HepG2 (cell line): Measurements from ENCODE around the gene GPN2. TPM values are rescaled to one million over a fixed set of nuclear protein-coding genes. Genes with fewer than 3 reads are reported as not detected.

Experiments
- ADNP ChIP-seq: sonication (generic); formaldehyde crosslinking; IDR thresholded peaks from 2 replicates; pipeline ENCODE4 v1.4.0; 2020; ENCODE audit warnings: missing genetic modification reagents
- CBX1 ChIP-seq: IDR thresholded peaks from one replicate; pipeline ENCODE4 v1.6.1; 2016; ENCODE audit warnings: antibody characterized with exemption, low read depth
- DNMT3B ChIP-seq: conservative IDR thresholded peaks from 2 replicates; pipeline ENCODE4 v1.6.1; 2016; ENCODE audit warnings: missing biosample characterization, control low read depth
- GZF1 ChIP-seq: sonication (generic); formaldehyde crosslinking; IDR thresholded peaks from 2 replicates; pipeline ENCODE4 v1.5.1; 2020; ENCODE audit warnings: mild to moderate bottlenecking, missing genetic modification reagents
- ISX ChIP-seq: sonication (generic); formaldehyde crosslinking; conservative IDR thresholded peaks from 2 replicates; pipeline ENCODE4 v1.5.0; 2020; ENCODE audit warnings: missing genetic modification reagents
- KLF11 ChIP-seq: IDR thresholded peaks from 2 replicates; pipeline ENCODE4 v1.6.1; 2016; ENCODE audit warnings: missing compliant biosample characterization
- KLF15 ChIP-seq: sonication (generic); formaldehyde crosslinking; IDR thresholded peaks from 2 replicates; pipeline ENCODE4 v1.8.1; 2023; ENCODE audit warnings: borderline replicate concordance, mild to moderate bottlenecking, inconsistent platforms, missing genetic modification reagents, mixed read lengths
- KLF6 ChIP-seq: IDR thresholded peaks from 2 replicates; pipeline ENCODE4 v1.8.0; 2016; ENCODE audit warnings: missing biosample characterization, missing genetic modification reagents
- NPAS2 ChIP-seq: sonication (generic); formaldehyde crosslinking; IDR thresholded peaks from 2 replicates; pipeline ENCODE4 v1.8.0; 2022; ENCODE audit warnings: mild to moderate bottlenecking, missing genetic modification reagents, borderline replicate concordance
- NR3C1 ChIP-seq: sonication (generic); formaldehyde crosslinking; IDR thresholded peaks from 2 replicates; pipeline ENCODE4 v1.4.0; 2020; ENCODE audit warnings: missing genetic modification reagents
- RBAK ChIP-seq: sonication (generic); formaldehyde crosslinking; IDR thresholded peaks from 2 replicates; pipeline ENCODE4 v1.5.1; 2020; ENCODE audit warnings: mild to moderate bottlenecking, missing genetic modification reagents
- REL ChIP-seq: sonication (generic); formaldehyde crosslinking; conservative IDR thresholded peaks from 2 replicates; pipeline ENCODE4 v1.8.0; 2022; ENCODE audit warnings: mild to moderate bottlenecking, missing genetic modification reagents, moderate library complexity
- RORA ChIP-seq: sonication (generic); formaldehyde crosslinking; IDR thresholded peaks from 2 replicates; pipeline ENCODE4 v1.5.0; 2020; ENCODE audit warnings: mild to moderate bottlenecking, missing genetic modification reagents, moderate library complexity
- RXRA ChIP-seq: sonication (generic); formaldehyde crosslinking; IDR thresholded peaks from 2 replicates; pipeline ENCODE4 v1.5.1; 2020; ENCODE audit warnings: missing genetic modification reagents
- SAP130 ChIP-seq: IDR thresholded peaks from 2 replicates; pipeline ENCODE4 v1.6.1; 2016; ENCODE audit warnings: low read depth
- SP5 ChIP-seq: IDR thresholded peaks from 2 replicates; pipeline ENCODE4 v1.6.1; 2016; ENCODE audit warnings: low read depth, borderline replicate concordance
- SYNCRIP ChIP-seq: fragments of 200-400 bp; formaldehyde crosslinking; IDR thresholded peaks from 2 replicates; pipeline ENCODE4 v1.6.1; 2018; ENCODE audit warnings: mild to moderate bottlenecking, low read depth, low read length; ENCODE audit not compliant: insufficient read depth
- U2AF2 ChIP-seq: fragments of 200-400 bp; formaldehyde crosslinking; IDR thresholded peaks from 2 replicates; pipeline ENCODE4 v1.6.1; 2017; ENCODE audit warnings: low read depth, mild to moderate bottlenecking, low read length
- ZFP1 ChIP-seq: IDR thresholded peaks from 2 replicates; pipeline ENCODE4 v1.6.1; 2016
- ZNF263 ChIP-seq: sonication (generic); formaldehyde crosslinking; IDR thresholded peaks from 2 replicates; pipeline ENCODE4 v1.4.0; 2020; ENCODE audit warnings: missing genetic modification reagents
- ZNF326 ChIP-seq: sonication (generic); formaldehyde crosslinking; IDR thresholded peaks from 2 replicates; pipeline ENCODE4 v1.4.0; 2020; ENCODE audit warnings: missing genetic modification reagents, borderline replicate concordance
- polyA plus RNA-seq, 8 experiments: library from polyadenylated mRNA; depleted of rRNA in 3 of 8; stranded (reverse) in 7 of 8; unstranded in 1 of 8; fragments of >200 nt; fragmentation: Illumina TruSeq in 4 of 8; extraction: Trizol in 4 of 8; gene quantifications; 2 replicates each; pipeline versions ENCODE4 v1.2.1 to v1.2.3, GENCODE V29; 2011 to 2016; ENCODE audit warnings: low read depth in 4 of 8, missing spikeins in 1 of 8, mixed read lengths in 1 of 8; ENCODE audit not compliant: insufficient read depth in 1 of 8
- total RNA-seq, 5 experiments: library from RNA; depleted of rRNA; stranded (reverse); fragments of >200 nt; fragmentation: Illumina TruSeq; extraction: Trizol; gene quantifications; 2 replicates each; pipeline ENCODE4 v1.2.3, GENCODE V29; 2016; ENCODE audit warnings: low read depth in 1 of 5
- TF ChIP-seq, protein P1 (sequence below): sonication (generic); formaldehyde crosslinking; conservative IDR thresholded peaks from 2 replicates; pipeline ENCODE4 v1.8.0; 2022; ENCODE audit warnings: low read depth, missing genetic modification reagents
- TF ChIP-seq, protein P2 (sequence below): IDR thresholded peaks from 2 replicates; pipeline ENCODE4 v1.6.1; 2016
- TF ChIP-seq, protein P3 (sequence below): sonication (generic); formaldehyde crosslinking; IDR thresholded peaks from 2 replicates; pipeline ENCODE4 v1.4.0; 2020; ENCODE audit warnings: mild to moderate bottlenecking, low read depth, missing genetic modification reagents
- TF ChIP-seq, protein P4 (sequence below): sonication (generic); IDR thresholded peaks from 2 replicates; pipeline ENCODE4 v1.6.1; 2016; ENCODE audit warnings: low read depth, borderline replicate concordance
- TF ChIP-seq, protein P5 (sequence below): sonication (generic); formaldehyde crosslinking; IDR thresholded peaks from 2 replicates; pipeline ENCODE4 v1.5.0; 2020; ENCODE audit warnings: missing genetic modification reagents, mild to moderate bottlenecking, borderline replicate concordance

The GPN2 gene
- total and polyA plus RNA-seq, 2 of the 13 experiments (the other 11 are each of a cell fraction or from before 2014, with no cell fraction given), result 19.3 to 38.9 TPM

DNA sequence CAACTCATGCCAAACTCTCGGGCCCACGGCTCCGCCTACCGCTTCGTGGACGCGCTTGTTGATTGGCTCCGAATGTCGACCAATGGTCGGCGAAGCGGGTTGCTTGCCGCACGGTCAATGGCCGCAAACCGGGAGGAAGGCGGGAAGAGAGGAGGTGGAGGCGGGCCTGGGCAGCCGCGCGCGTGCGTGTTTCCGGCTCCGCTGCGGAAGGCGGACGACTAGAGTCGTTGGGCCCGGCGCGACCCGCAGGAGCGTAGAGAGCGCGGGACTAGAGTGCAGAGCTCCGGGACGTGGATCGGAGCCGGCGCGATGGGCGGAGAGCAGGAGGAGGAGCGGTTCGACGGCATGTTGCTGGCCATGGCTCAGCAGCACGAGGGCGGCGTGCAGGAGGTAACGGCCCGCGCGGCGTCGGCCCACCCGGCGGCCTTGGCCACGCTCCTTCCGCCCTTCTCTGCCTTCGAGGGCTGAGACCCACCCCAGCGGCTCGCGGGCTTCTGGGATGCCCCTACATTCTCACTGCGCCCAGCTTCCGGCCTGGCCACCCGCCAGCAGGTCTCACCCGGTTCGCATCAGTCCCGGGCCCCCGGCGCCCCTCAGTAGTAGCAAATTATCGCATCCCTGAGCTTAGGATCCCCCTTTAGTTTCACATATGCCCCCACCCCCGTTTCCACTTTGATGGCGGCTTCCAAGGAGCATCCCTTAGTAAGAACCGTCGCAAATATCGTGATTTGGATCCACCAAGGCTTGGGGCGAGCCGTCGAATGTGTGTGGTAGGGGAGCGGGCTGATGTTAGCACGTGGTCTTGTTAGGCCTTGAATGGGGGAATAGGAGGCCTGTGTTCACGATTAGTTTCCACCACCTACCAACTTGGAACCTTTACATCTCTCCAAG, 31.7 kb upstream of the GPN2 start, which contains the start of gene NUDC (continued):
- no peak for TF ChIP-seq U2AF2
- no peak for TF ChIP-seq RORA (CRISPR knock-in tag)
- TF ChIP-seq KLF6 (CRISPR knock-in tag), result peak; percentile 68; the same call in 1 of the 2 replicates
- TF ChIP-seq SP5 (CRISPR knock-in tag), result no peak; the same call in 1 of the 2 replicates
- no peak for TF ChIP-seq SYNCRIP
- TF ChIP-seq, protein P1, sequence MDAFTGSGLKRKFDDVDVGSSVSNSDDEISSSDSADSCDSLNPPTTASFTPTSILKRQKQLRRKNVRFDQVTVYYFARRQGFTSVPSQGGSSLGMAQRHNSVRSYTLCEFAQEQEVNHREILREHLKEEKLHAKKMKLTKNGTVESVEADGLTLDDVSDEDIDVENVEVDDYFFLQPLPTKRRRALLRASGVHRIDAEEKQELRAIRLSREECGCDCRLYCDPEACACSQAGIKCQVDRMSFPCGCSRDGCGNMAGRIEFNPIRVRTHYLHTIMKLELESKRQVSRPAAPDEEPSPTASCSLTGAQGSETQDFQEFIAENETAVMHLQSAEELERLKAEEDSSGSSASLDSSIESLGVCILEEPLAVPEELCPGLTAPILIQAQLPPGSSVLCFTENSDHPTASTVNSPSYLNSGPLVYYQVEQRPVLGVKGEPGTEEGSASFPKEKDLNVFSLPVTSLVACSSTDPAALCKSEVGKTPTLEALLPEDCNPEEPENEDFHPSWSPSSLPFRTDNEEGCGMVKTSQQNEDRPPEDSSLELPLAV (CRISPR knock-in tag), result no peak; the same call in 1 of the 2 replicates
- 0 out of 2 replicates have a peak, but pooled peaks have one; percentile 75 for TF ChIP-seq DNMT3B (CRISPR knock-in tag)
- TF ChIP-seq ZNF263 (CRISPR knock-in tag), result peak; percentile 47; the same call in 1 of the 2 replicates
- peak; percentile 61; the same call in 1 of the 2 replicates for TF ChIP-seq RXRA (CRISPR knock-in tag)
- no peak for TF ChIP-seq CBX1
- TF ChIP-seq, protein P2, sequence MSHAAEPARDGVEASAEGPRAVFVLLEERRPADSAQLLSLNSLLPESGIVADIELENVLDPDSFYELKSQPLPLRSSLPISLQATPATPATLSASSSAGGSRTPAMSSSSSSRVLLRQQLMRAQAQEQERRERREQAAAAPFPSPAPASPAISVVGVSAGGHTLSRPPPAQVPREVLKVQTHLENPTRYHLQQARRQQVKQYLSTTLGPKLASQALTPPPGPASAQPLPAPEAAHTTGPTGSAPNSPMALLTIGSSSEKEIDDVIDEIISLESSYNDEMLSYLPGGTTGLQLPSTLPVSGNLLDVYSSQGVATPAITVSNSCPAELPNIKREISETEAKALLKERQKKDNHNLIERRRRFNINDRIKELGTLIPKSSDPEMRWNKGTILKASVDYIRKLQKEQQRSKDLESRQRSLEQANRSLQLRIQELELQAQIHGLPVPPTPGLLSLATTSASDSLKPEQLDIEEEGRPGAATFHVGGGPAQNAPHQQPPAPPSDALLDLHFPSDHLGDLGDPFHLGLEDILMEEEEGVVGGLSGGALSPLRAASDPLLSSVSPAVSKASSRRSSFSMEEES (CRISPR knock-in tag), result peak; percentile 13; the same call in 1 of the 2 replicates
- TF ChIP-seq RBAK (CRISPR knock-in tag), result no peak
- TF ChIP-seq ADNP, result no peak
- TF ChIP-seq, protein P3, sequence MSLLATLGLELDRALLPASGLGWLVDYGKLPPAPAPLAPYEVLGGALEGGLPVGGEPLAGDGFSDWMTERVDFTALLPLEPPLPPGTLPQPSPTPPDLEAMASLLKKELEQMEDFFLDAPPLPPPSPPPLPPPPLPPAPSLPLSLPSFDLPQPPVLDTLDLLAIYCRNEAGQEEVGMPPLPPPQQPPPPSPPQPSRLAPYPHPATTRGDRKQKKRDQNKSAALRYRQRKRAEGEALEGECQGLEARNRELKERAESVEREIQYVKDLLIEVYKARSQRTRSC (CRISPR knock-in tag), result no peak; the same call in 1 of the 2 replicates
- TF ChIP-seq KLF15 (CRISPR knock-in tag), result peak; percentile 52; the same call in 1 of the 2 replicates
- no peak for TF ChIP-seq NPAS2 (CRISPR knock-in tag)
- peak; percentile 90 for TF ChIP-seq SAP130 (CRISPR knock-in tag)
- 0 out of 2 replicates have a peak, but pooled peaks have one; percentile 48 for TF ChIP-seq ISX (CRISPR knock-in tag)
- TF ChIP-seq ZNF326 (CRISPR knock-in tag), result no peak
- TF ChIP-seq NR3C1, result no peak
- TF ChIP-seq, protein P4, sequence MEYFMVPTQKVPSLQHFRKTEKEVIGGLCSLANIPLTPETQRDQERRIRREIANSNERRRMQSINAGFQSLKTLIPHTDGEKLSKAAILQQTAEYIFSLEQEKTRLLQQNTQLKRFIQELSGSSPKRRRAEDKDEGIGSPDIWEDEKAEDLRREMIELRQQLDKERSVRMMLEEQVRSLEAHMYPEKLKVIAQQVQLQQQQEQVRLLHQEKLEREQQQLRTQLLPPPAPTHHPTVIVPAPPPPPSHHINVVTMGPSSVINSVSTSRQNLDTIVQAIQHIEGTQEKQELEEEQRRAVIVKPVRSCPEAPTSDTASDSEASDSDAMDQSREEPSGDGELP, result no peak
- TF ChIP-seq ZFP1 (CRISPR knock-in tag), result no peak; the same call in 1 of the 2 replicates
- TF ChIP-seq, protein P5, sequence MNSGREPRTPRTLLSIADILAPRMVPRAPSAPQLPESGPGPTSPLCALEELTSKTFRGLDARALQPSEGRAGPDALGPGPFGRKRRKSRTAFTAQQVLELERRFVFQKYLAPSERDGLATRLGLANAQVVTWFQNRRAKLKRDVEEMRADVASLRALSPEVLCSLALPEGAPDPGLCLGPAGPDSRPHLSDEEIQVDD (CRISPR knock-in tag), result no peak; the same call in 1 of the 2 replicates
- no peak; the same call in 1 of the 2 replicates for TF ChIP-seq KLF11 (CRISPR knock-in tag)
- TF ChIP-seq GZF1, result no peak
- TF ChIP-seq REL (CRISPR knock-in tag), result peak; percentile 95
